ENCODE measurements around the gene C1QTNF1. TPM values are rescaled to one million over a fixed set of nuclear protein-coding genes. Genes with fewer than 3 reads are reported as not detected.

C1QTNF1 gene
- total RNA-seq, 6 donors from 2014 or later, result 9.3 to 30.4 (median 14.1) TPM

DNA sequence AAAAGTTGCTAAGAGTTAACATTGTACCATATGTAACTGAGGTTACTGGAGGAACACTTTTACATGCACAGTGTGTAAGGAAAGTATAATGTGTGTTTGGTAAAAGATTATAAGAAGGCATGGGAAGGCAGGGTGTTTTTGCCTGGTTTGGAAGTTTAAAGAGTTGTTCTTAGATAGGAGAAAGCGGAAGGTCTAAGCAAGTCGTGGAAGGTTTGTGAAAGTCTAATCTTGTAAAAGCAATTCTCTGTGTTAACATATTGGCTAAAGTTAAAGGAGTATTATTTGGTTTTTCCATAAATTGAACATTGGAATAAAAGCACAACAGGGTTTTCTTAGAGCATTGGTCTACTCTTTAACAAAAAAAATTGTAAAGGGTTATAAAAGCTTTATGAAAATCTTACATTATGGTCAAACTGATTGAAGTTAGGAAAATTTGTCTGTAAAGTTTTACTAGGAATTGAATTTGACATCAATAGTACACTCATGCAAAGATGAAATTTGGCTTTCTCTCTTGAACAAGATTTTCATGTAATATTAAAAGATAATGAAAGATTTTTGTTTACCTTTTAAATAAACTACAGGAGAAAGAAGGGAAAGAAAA, 9.7 kb upstream of the C1QTNF1 start:
- ATAC-seq (ENCODE audit: low FRiP score in 2 of 2) (no peak), DNase-seq (no peak)
- H3K36me3 ChIP-seq, result no peaks in the 10 kb centered on the region
- no peak overlapping the region for H3K27ac ChIP-seq
- H3K27me3 ChIP-seq, result no peaks in the 10 kb centered on the region
- no peak for TF ChIP-seq POLR2A (IDR thresholded peaks at IDR 0.05)
- TF ChIP-seq POLR2AphosphoS5 (IDR thresholded peaks at IDR 0.05), result no peak
- no peak for TF ChIP-seq EP300 (IDR thresholded peaks at IDR 0.05)
- TF ChIP-seq, protein P1, sequence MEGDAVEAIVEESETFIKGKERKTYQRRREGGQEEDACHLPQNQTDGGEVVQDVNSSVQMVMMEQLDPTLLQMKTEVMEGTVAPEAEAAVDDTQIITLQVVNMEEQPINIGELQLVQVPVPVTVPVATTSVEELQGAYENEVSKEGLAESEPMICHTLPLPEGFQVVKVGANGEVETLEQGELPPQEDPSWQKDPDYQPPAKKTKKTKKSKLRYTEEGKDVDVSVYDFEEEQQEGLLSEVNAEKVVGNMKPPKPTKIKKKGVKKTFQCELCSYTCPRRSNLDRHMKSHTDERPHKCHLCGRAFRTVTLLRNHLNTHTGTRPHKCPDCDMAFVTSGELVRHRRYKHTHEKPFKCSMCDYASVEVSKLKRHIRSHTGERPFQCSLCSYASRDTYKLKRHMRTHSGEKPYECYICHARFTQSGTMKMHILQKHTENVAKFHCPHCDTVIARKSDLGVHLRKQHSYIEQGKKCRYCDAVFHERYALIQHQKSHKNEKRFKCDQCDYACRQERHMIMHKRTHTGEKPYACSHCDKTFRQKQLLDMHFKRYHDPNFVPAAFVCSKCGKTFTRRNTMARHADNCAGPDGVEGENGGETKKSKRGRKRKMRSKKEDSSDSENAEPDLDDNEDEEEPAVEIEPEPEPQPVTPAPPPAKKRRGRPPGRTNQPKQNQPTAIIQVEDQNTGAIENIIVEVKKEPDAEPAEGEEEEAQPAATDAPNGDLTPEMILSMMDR (IDR thresholded peaks at IDR 0.05), result no peak
- H3K4me3 ChIP-seq, result no peak overlapping the region
- peaks cover 8 to 13% (median 11%) of the 10 kb centered on the region in 4 donors for H3K4me1 ChIP-seq
- no peaks in the 10 kb centered on the region for H3K9me3 ChIP-seq
- WGBS, 2 donors, result 86 to 88% methylated on average over 2 of the region's 2 CpGs

DNA sequence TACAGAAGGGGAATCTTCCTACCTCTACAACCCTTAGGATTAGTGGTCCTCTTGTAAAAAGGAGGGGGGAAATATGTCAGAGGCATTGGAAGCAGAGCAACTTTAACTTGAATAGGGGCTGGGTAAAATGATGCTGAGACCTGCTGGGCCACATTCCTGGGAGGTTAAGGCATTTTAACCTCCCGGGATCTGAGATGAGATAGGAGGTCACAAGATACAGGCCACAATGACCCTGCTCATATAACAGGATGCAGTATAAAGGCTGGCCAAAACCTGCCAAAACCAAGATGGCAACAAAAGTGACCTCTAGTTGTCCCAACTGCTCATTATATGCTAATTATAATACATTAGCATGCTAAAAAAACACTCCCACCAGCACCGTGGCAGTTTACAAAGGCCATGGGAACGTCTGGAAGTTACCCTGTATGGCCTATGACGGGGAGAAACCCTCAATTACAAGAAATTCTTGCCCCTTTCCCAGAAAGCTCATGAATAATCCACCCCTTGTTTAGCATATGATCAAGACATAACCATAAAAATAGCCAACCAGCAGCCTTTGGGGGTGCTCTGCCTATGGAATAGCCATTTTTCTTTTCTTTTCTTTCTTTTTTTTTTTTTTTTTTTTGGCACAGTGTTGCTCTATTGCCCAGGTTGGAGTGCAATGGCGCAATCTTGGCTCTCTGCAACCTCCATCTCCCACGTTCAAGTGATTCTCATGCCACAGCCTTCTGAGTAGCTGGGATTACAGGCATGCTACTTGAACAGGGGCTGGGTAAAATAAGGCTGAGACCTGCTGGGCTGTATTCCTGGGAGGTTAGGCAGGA, 6.2 kb upstream of the C1QTNF1 start:
- ATAC-seq (ENCODE audit: low FRiP score in 2 of 2) (no peak), DNase-seq (peak in 1 of 2 donors; percentile 82)
- H3K9me3 ChIP-seq, result no peaks in the 10 kb centered on the region
- no peak overlapping the region for H3K4me3 ChIP-seq
- TF ChIP-seq, protein P1 (IDR thresholded peaks at IDR 0.05), result no peak
- no peak for TF ChIP-seq POLR2AphosphoS5 (IDR thresholded peaks at IDR 0.05)
- peak in 1 of 4 donors; percentile 23 for TF ChIP-seq EP300 (IDR thresholded peaks at IDR 0.05)
- no peak for TF ChIP-seq POLR2A (IDR thresholded peaks at IDR 0.05)
- peaks cover 27 to 42% (median 34%) of the 10 kb centered on the region in 4 donors for H3K4me1 ChIP-seq
- no peaks in the 10 kb centered on the region for H3K27me3 ChIP-seq
- 64% methylated on average over 6 of the region's 6 CpGs for WGBS, 2 donors
- H3K27ac ChIP-seq, result peak overlapping the region in 3 of 4 donors; percentile 20 to 48 (median 44)
- no peaks in the 10 kb centered on the region for H3K36me3 ChIP-seq

DNA sequence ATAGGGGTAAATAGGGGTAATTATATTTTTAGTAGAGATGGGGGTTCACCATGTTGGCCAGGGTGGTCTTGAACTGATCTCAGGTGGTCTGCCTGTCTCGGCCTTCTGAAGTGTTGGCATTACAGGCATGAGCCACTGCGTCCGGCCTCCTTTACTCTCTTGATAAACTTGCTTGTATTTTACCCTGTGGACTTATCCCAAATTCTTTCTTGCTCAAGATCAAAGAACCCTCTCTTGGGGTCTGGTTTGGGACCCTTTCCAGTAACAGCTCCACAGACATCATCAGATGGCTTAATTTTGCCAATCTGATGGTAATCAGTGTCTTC, 5.6 kb upstream of the C1QTNF1 start:
- H3K36me3 ChIP-seq, result no peaks in the 10 kb centered on the region
- ATAC-seq (ENCODE audit: low FRiP score in 2 of 2), result no peak
- no peaks in the 10 kb centered on the region for H3K27me3 ChIP-seq
- DNase-seq, result no peak
- peak overlapping the region in 3 of 4 donors; percentile 20 to 48 (median 44) for H3K27ac ChIP-seq
- 74 to 78% methylated on average over 3 of the region's 3 CpGs for WGBS, 2 donors
- TF ChIP-seq POLR2A (IDR thresholded peaks at IDR 0.05) (no peak), POLR2AphosphoS5 (IDR thresholded peaks at IDR 0.05) (no peak), EP300 (IDR thresholded peaks at IDR 0.05) (no peak)
- TF ChIP-seq, protein P1 (IDR thresholded peaks at IDR 0.05), result no peak
- peaks cover 33 to 47% (median 39%) of the 10 kb centered on the region in 4 donors for H3K4me1 ChIP-seq
- H3K4me3 ChIP-seq, result no peak overlapping the region
- H3K9me3 ChIP-seq, result no peaks in the 10 kb centered on the region

DNA sequence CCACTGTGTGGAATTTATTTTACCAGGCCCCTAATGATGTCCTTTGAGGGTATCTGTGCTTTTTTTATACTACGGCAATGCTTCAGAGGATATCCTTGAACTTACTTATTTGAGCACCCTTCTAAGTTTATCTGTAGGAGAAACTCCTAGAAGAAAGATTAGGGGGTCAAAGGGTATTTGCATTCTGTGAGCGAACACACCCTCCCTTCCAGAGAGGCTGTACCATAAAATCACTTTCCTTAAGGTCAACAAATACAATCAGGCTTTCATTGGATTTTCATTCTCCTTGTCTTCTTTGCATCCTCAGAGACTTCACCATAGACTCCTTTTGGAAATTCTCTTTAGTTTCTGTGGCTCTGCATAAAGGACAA, 4.7 kb upstream of the C1QTNF1 start:
- H3K27me3 ChIP-seq, result peaks cover 0 to 3% (median 0%) of the 10 kb centered on the region in 4 donors
- H3K4me1 ChIP-seq, result peaks cover 42 to 57% (median 47%) of the 10 kb centered on the region in 4 donors
- ATAC-seq (ENCODE audit: low FRiP score in 2 of 2), result no peak
- H3K9me3 ChIP-seq, result no peaks in the 10 kb centered on the region
- H3K27ac ChIP-seq, result no peak overlapping the region
- H3K4me3 ChIP-seq, result no peak overlapping the region
- no peaks in the 10 kb centered on the region for H3K36me3 ChIP-seq
- no peak for DNase-seq
- 77 to 92% methylated on average over 2 of the region's 2 CpGs for WGBS, 2 donors
- TF ChIP-seq, protein P1 (IDR thresholded peaks at IDR 0.05), result no peak
- TF ChIP-seq POLR2AphosphoS5 (IDR thresholded peaks at IDR 0.05), result no peak
- TF ChIP-seq EP300 (IDR thresholded peaks at IDR 0.05), result no peak
- TF ChIP-seq POLR2A (IDR thresholded peaks at IDR 0.05), result no peak
